OCI-LY1 (cell line): ENCODE data around the gene NT5C2.

Experiments
- EZH2 ChIP-seq: fragments of 200-600 bp; sonication (generic), shearing (Covaris generic); IDR thresholded peaks from 2 replicates; pipeline ENCODE4 v1.8.0; 2017; ENCODE audit warnings: borderline replicate concordance, mixed run types, mild to moderate bottlenecking, antibody characterized with exemption, low read length, moderate library complexity, mixed read lengths
- TF ChIP-seq, protein P1 (sequence below): fragments of 200-600 bp; sonication (generic), shearing (Covaris generic); IDR thresholded peaks from 2 replicates; pipeline ENCODE4 v1.5.1; 2017; ENCODE audit warnings: mild to moderate bottlenecking, antibody characterized with exemption, low read length, moderate library complexity, mixed read lengths

- TF ChIP-seq, protein P1, sequence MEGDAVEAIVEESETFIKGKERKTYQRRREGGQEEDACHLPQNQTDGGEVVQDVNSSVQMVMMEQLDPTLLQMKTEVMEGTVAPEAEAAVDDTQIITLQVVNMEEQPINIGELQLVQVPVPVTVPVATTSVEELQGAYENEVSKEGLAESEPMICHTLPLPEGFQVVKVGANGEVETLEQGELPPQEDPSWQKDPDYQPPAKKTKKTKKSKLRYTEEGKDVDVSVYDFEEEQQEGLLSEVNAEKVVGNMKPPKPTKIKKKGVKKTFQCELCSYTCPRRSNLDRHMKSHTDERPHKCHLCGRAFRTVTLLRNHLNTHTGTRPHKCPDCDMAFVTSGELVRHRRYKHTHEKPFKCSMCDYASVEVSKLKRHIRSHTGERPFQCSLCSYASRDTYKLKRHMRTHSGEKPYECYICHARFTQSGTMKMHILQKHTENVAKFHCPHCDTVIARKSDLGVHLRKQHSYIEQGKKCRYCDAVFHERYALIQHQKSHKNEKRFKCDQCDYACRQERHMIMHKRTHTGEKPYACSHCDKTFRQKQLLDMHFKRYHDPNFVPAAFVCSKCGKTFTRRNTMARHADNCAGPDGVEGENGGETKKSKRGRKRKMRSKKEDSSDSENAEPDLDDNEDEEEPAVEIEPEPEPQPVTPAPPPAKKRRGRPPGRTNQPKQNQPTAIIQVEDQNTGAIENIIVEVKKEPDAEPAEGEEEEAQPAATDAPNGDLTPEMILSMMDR: no peak
- no peak for TF ChIP-seq EZH2
Observed at GRCh38 chr10:103232131-103232673, 39.1 kb upstream of the NT5C2 start.
